Measurements from ENCODE around the gene DPYSL5. TPM values are rescaled to one million over a fixed set of nuclear protein-coding genes. Genes with fewer than 3 reads are reported as not detected.

DPYSL5 gene
- total and polyA plus RNA-seq, 2 of the 8 experiments (the other 6 are each of a cell fraction or from before 2014, with no cell fraction given): 11.9 to 16.4 TPM

- Histone ChIP-seq H3K4me2 (ENCODE audit: insufficient read depth in 1 of 2, low read depth in 2 of 2, low read length in 2 of 2) (no peak overlapping the region), H3K4me3 (ENCODE audit: extremely low read depth in 1 of 4, insufficient read depth in 2 of 4, low read depth in 3 of 4, low read length in 4 of 4) (no peak overlapping the region), H2BK5ac (ENCODE audit: low read depth, low read length) (no peak overlapping the region), H3K23ac (ENCODE audit: insufficient read length) (no peak overlapping the region), H3K27ac (ENCODE audit: low read depth, low read length) (no peak overlapping the region), H3K14ac (ENCODE audit: insufficient read length) (no peak overlapping the region), H3K56ac (replicated peaks; ENCODE audit: insufficient read length, low read depth, low read length) (no peak overlapping the region), H4K91ac (replicated peaks; ENCODE audit: insufficient read length, low read length) (no peak overlapping the region), H3K79me1 (ENCODE audit: low read depth, low read length) (no peaks in the 10 kb centered on the region; the same call in 1 of the 2 replicates), H3K9ac (replicated peaks in 1 of 4; ENCODE audit: extremely low read depth in 1 of 4, low read depth in 3 of 4, low read length in 3 of 4) (no peak overlapping the region), H2AFZ (ENCODE audit: low read length) (no peak overlapping the region), H2AK5ac (ENCODE audit: low read depth, low read length) (no peak overlapping the region), H3K36me3 (ENCODE audit: control insufficient read depth in 2 of 4, insufficient read depth in 4 of 4, low read length in 3 of 4) (no peaks in the 10 kb centered on the region), H3K27me3 (replicated peaks in 1 of 4; ENCODE audit: control insufficient read depth in 3 of 4, extremely low read depth in 1 of 4, insufficient read depth in 3 of 4, low read length in 3 of 4) (no peaks in the 10 kb centered on the region), H2BK120ac (replicated peaks; ENCODE audit: low read depth, low read length) (no peak overlapping the region), H4K8ac (ENCODE audit: extremely low read depth, insufficient read depth, low read length) (no peak overlapping the region), H4K5ac (ENCODE audit: insufficient read length, low read depth, low read length) (no peak overlapping the region), H2BK20ac (ENCODE audit: low read length) (no peak overlapping the region), H3K4me1 (replicated peaks in 1 of 4; ENCODE audit: control insufficient read depth in 3 of 4, insufficient read depth in 4 of 4, low read length in 3 of 4) (0 out of 7 replicates have a peak, but pooled peaks cover 0 to 2% (median 0%) of the 10 kb centered on the region in 4 experiments), H2BK12ac (ENCODE audit: low read depth, low read length) (no peak overlapping the region), H3K18ac (ENCODE audit: extremely low read depth, low read length) (no peak overlapping the region), H3K4ac (replicated peaks; ENCODE audit: insufficient read length, low read depth, low read length) (no peak overlapping the region), H3K9me3 (ENCODE audit: insufficient read depth in 2 of 2, low read depth in 1 of 2, low read length in 1 of 2) (no peaks in the 10 kb centered on the region), H4K20me1 (replicated peaks in 1 of 2; ENCODE audit: control insufficient read depth in 1 of 2, insufficient read depth in 2 of 2, low read length in 2 of 2) (no peaks in the 10 kb centered on the region), H3K23me2 (ENCODE audit: low read depth, low read length) (no peaks in the 10 kb centered on the region; the same call in 1 of the 2 replicates), H2BK15ac (ENCODE audit: low read length) (no peak overlapping the region), H3K79me2 (ENCODE audit: control insufficient read depth in 1 of 2, insufficient read depth in 2 of 2, low read length in 2 of 2) (no peaks in the 10 kb centered on the region)
- no peak for TF ChIP-seq MAFK (IDR thresholded peaks at IDR 0.05; ENCODE audit: low read depth, low read length)
- no peak for TF ChIP-seq GABPA (IDR thresholded peaks at IDR 0.05; ENCODE audit: borderline replicate concordance, insufficient read depth, low read length)
- TF ChIP-seq SP1 (IDR thresholded peaks at IDR 0.05; ENCODE audit: low read depth, low read length): no peak
- no peak for TF ChIP-seq SIX5 (IDR thresholded peaks at IDR 0.05; ENCODE audit: low read depth, low read length)
- ChIA-PET CTCF (ENCODE audit: partially characterized antibody) (interaction anchor here (0.8 to 2.4 kb wide), 9 partner anchors 15 to 152 kb away, joined by 3 to 16 read pairs (median 3); no protein-coding TSS in a partner anchor), POLR2A (ENCODE audit: partially characterized antibody) (interaction anchor here (0.5 to 2.1 kb wide), 5 partner anchors 9 to 46 kb away, joined by 3 to 7 read pairs (median 3); no protein-coding TSS in a partner anchor)
- FAIRE-seq (no peak), DNase-seq (ENCODE audit: low read depth in 1 of 2, low spot score in 2 of 2) (no peak)
- 88% methylated on average over 1 of the region's 1 CpG; no CpG with 5 or more reads in 1 of the 2 experiments for WGBS, 2 experiments (ENCODE audit: extremely low coverage in 1 of 2, insufficient coverage in 1 of 2, insufficient read length in 1 of 2, insufficient replicate concordance in 2 of 2, low coverage in 1 of 2, low lambda C conversion rate in 2 of 2, missing lambda C conversion rate in 1 of 2)
These were observed 150.4 kb downstream of the DPYSL5 start for GRCh38 chr2:26998323-26998722.
